Stimulated activated CD4-positive, alpha-beta T cell treated with anti-CD3 and anti-CD28 coated beads, TNF-alpha, amount 100 ng/mL, for 48 hours (primary cell): ENCODE results near the gene ITGA6.
"Not testable (repeated sequence)": the region's sequence is repeated elsewhere in the genome, so short reads cannot be mapped to it uniquely, and the experiment has no call there.

Experiments
- DNase-seq, 3 donors: peaks; one replicate each; pipeline ENCODE4 v3.0.0-alpha.2; 2020; ENCODE audit warnings: low read depth in 3 of 3

The ITGA6 gene

DNA sequence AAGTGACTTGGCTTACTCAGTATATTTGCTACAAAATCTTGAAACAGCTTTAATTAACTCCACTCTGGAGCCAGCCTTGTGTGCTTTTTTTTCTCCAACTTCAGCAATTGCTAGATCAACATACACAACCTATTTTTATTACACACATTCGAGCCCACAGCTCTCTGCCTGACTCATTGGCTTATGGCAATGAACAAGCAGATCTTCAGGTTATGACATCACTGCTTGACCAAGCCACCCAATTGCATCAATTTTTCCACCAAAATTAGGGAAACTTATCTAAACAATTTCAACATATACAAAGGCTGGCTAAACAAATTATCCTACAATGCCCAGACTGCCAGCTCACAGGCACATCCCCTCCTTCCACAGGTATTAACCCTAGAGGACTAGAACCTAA lies 88.9 kb downstream of the ITGA6 start:
- no peak for DNase-seq

DNA sequence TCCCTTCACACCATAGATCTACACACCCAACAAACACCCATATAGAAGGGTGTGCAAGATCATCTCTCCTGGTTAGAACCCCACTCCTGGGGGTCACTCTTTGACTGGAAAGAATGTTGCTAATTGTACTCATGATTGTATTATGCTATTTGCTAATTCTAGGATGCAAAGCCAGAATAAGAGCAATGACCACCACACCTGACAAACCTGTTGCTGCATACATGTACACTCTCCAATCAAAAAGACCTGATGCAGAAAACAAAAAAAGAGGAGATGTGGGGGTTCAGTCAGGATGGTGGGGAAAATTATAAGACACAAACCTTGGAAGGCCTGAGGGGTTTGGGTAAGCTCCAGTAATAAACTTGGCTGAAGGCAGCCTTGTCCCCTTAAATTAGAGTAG lies 91.6 kb downstream of the ITGA6 start:
- DNase-seq: no peak

- DNase-seq: no peak
Measured at GRCh38 chr2:172525601-172526000, 98.2 kb downstream of the ITGA6 start.

DNA sequence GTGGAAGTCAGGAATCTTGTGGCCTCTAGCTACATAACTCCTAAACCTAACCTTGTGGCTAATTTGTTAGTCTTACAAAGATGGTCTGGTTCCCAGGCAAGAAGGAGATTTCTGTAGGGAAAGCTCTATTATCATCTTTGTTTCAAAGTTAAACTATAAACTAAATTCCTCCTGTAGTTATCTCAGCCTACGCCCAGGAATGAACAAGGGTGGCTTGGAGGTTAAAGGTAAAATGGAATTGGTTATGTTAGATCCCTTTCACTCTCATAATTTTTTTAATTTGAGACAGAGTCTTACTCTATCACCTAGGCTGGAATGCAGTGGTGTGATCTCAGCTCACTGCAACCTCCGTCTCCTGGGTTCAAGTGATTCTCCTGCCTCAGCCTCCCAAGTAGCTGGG lies 103.9 kb downstream of the ITGA6 start:
- DNase-seq: no peak

GRCh38 chr2:172532461-172532860 lies 105.1 kb downstream of the ITGA6 start:
- DNase-seq: not testable (repeated sequence)

DNA sequence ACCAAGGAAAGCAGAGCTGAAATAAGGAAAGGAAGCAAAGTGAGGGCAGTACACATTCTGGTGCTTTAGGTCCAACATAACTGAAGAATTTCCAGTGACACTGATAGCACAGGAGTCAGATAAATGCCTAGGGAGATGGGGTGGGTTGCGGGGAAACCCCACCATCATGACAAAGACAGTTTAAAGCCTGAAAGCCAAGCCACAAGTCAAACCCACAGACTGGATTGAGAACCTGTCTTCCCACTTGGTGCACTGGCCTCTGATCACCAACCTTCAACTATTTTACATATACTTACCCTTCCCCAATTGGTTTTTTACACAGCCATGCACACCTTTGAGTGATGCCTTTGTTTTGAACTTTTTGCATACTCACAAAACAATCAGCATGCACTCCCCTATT lies 106.3 kb downstream of the ITGA6 start:
- DNase-seq: no peak

- no peak for DNase-seq
Measured at GRCh38 chr2:172535119-172535518, 107.7 kb downstream of the ITGA6 start.

DNA sequence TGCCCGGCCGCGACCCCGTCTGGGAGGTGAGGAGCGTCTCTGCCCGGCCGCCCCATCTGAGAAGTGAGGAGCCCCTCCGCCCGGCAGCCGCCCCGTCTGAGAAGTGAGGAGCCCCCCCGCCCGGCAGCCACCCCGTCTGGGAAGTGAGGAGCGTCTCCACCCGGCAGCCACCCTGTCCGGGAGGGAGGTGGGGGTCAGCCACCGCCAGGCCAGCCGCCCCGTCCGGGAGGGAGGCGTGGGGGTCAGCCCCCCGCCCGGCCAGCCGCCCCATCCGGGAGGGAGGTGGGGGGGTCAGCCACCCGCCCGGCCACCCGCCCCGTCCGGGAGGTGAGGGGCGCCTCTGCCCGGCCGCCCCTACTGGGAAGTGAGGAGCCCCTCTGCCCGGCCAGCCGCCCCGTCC lies 110.5 kb downstream of the ITGA6 start:
- DNase-seq: not testable (repeated sequence)

- DNase-seq: no peak
Measured at GRCh38 chr2:172539767-172540166, 112.4 kb downstream of the ITGA6 start.

DNA sequence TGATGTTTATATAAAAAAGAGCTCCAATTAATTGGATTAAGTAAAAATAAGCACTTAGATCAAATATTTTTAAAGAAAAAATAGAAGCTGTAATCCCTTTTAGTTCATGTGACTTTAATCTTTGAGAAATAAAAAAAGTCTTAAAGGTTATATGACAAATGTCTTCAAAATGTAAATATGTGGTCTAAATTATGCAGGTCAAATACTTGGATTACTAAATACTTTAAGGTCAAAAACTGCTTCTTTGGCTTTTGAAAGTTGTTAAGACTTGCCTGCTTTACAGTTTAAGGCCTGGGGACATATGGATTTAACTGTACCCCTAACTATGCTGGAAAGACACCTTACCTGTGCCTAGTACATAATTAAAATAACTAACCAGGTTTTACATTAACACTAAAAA lies 113.0 kb downstream of the ITGA6 start:
- DNase-seq: no peak

DNA sequence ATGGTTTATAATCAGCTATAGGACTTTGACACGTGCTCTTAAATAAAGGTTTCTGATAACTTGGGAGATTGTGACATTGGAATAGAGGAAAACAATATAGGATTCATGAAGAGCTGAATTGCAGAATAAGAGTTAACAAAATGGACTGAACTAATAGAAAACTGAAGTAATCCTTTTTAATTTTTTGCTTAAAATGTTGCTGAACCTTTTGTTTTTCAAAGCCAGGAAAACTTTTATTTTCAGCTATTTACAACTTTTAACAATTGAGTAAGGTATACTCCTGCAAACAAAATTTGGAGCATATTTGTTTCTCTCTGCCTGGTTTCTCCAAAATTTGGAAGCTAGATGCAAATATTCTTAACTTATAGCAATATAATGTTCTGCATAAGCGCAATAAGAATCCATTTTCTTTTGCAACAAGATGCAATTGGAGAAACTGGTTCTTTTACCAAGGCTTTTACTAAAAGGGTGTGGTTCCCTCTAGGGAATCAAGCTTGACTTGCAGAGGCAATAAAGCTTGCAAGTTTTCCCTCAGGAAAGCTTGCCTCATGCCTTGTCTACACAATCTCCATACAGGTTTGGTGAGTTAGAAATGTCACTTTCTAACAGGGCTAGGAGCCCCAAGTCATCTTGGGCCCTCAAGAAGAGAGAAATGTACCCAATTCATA lies 118.2 kb downstream of the ITGA6 start:
- DNase-seq: no peak

DNA sequence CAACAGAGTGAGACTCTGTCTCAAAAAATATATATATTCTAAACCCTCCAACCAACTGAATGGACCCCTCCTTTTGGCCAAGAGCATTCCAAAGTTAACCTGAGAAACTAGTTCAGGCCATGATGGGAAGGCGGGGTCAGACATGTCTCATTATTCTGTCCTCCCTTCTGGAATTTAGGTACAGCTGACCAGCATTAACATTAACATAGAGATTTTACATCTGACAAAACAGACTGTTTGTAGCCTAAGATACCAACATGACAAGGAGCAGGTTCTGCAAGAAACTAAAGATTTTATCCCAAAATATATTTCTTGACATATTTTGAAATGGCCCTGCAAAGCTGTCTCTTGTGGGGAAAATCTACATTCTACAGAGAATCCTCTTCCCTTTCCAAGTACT lies 121.7 kb downstream of the ITGA6 start:
- DNase-seq: no peak

- not testable (repeated sequence) for DNase-seq
Measured at GRCh38 chr2:172549802-172550201, 122.4 kb downstream of the ITGA6 start.

GRCh38 chr2:172550419-172550818 lies 123.0 kb downstream of the ITGA6 start:
- DNase-seq: no peak

- no peak for DNase-seq
Measured at GRCh38 chr2:172551271-172551670, 123.9 kb downstream of the ITGA6 start.

GRCh38 chr2:172552547-172553291 lies 125.3 kb downstream of the ITGA6 start:
- DNase-seq: no peak

GRCh38 chr2:172554352-172555271 lies 127.2 kb downstream of the ITGA6 start:
- no peak for DNase-seq

- no peak for DNase-seq
Measured at GRCh38 chr2:172555272-172555521, 127.8 kb downstream of the ITGA6 start.
